MM.1S (cell line): ENCODE data around the gene CREBL2.

Experiments used
- CTCF ChIP-seq: fragments of 300-600 bp; sonication (generic); IDR thresholded peaks from 2 replicates; pipeline ENCODE4 v1.5.1; 2016; ENCODE audit warnings: antibody characterized with exemption, low read length, mixed read lengths
- EZH2 ChIP-seq: fragments of 300-600 bp; sonication (generic); optimal IDR thresholded peaks from 2 replicates; pipeline ENCODE3; 2017; ENCODE audit warnings: low read depth, mild to moderate bottlenecking, antibody characterized with exemption, low read length, mixed read lengths

DNA sequence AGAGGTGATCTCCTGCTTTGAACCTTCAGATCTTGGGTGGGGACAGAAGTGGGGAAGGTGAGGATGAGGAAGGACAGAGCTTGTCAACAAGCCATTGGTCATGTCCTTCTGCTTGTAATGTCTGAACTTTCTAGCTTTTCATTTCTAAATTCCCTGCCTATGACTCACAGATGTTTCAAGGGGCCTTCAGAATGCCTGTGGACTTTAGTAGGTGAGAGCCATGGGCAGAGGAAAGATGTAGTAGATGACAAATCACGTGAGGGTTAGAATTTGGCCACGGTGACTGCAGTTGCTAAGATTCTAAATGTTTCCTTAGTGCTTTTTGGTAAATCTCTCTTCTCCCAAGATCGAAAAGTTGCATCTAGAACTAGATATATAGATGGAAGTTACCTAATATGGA, 18.7 kb upstream of the CREBL2 start:
- no peak for TF ChIP-seq CTCF
- TF ChIP-seq EZH2, result no peak
